Thymus (tissue), 11 donors: Measurements from ENCODE around the gene TRIM28. TPM values are rescaled to one million over a fixed set of nuclear protein-coding genes. Genes with fewer than 3 reads are reported as not detected.
A peak's percentile ranks its signal among the peaks of the same experiment; 100 is the strongest.

Experiments
- DNase-seq, 9 donors: peaks; one replicate each; pipeline ENCODE4 v3.0.0-alpha.2; 2013; ENCODE audit warnings: low spot score in 9 of 9, low read depth in 6 of 9, missing footprints in 1 of 9
- H3K27ac ChIP-seq, 2 donors: one replicate each; pipeline ENCODE4 v1.5.1; 2013; ENCODE audit warnings: control low read depth in 1 of 2, low read depth in 1 of 2, low read length in 1 of 2, mild to moderate bottlenecking in 1 of 2, moderate library complexity in 1 of 2
- H3K27me3 ChIP-seq, 2 donors: one replicate each; pipeline ENCODE4 v1.5.1; 2013; ENCODE audit warnings: low read length in 1 of 2; ENCODE audit not compliant: control insufficient read depth in 2 of 2, insufficient read depth in 1 of 2
- H3K36me3 ChIP-seq, 2 donors: one replicate each; pipeline ENCODE4 v1.5.1; 2013; ENCODE audit warnings: low read length in 1 of 2, mild to moderate bottlenecking in 1 of 2, moderate library complexity in 1 of 2; ENCODE audit not compliant: control insufficient read depth in 2 of 2, insufficient read depth in 2 of 2
- H3K4me1 ChIP-seq, 2 donors: one replicate each; pipeline ENCODE4 v1.5.1; 2013; ENCODE audit warnings: low read length in 2 of 2; ENCODE audit not compliant: control insufficient read depth in 2 of 2, insufficient read depth in 2 of 2
- H3K4me3 ChIP-seq, 2 donors: one replicate each; pipeline ENCODE4 v1.5.1; 2013; ENCODE audit warnings: low read length in 2 of 2, control low read depth in 1 of 2, mild to moderate bottlenecking in 1 of 2
- H3K9me3 ChIP-seq, 2 donors: one replicate each; pipeline ENCODE4 v1.5.1; 2013; ENCODE audit warnings: low read length in 1 of 2, mild to moderate bottlenecking in 1 of 2; ENCODE audit not compliant: control insufficient read depth in 2 of 2, insufficient read depth in 1 of 2
- WGBS: extraction: QIAGEN DNeasy Blood & Tissue Kit; methylation state at CpG from one replicate; pipeline ENCODE4 v1.1.7; 2013; 5-methylcytosine and 5-hydroxymethylcytosine counted together
- polyA plus RNA-seq: library from polyadenylated mRNA; stranded (reverse); fragments of 200-250 nt; gene quantifications from one replicate; pipeline ENCODE4 v1.2.3, GENCODE V29; 2013
- total RNA-seq: library from RNA; stranded (reverse); fragments of 120-200 nt; gene quantifications from one replicate; pipeline ENCODE4 v1.2.4, GENCODE V29; 2013
- donor health status: healthy.

The TRIM28 gene
- total and polyA plus RNA-seq, 2 donors: 220 to 333 TPM

GRCh38 chr19:58516964-58517833 is 26.7 kb upstream of the TRIM28 start:
- no peak overlapping the region for H3K4me3 ChIP-seq
- DNase-seq: no peak

GRCh38 chr19:58518256-58519086 is 25.4 kb upstream of the TRIM28 start:
- Histone ChIP-seq H3K4me1 (peaks cover 16 to 34% of the 10 kb centered on the region in 2 donors), H3K4me3 (peak overlapping the region; percentile 62 to 69), H3K27ac (peak overlapping the region; percentile 96 to 97), H3K9me3 (peaks cover 2 to 4% of the 10 kb centered on the region in 2 donors), H3K27me3 (no peaks in the 10 kb centered on the region), H3K36me3 (peaks cover 18 to 21% of the 10 kb centered on the region in 2 donors)
- 16% methylated on average over 22 of the region's 22 CpGs for WGBS
- peak in 1 of 9 donors; percentile 23 for DNase-seq

More at GRCh38 chr19:58516964-58517833, 26.7 kb upstream of the TRIM28 start:
- Histone ChIP-seq H3K27me3 (no peaks in the 10 kb centered on the region), H3K9me3 (peaks cover 2 to 4% of the 10 kb centered on the region in 2 donors), H3K36me3 (peaks cover 18 to 21% of the 10 kb centered on the region in 2 donors), H3K4me1 (peaks cover 17 to 35% of the 10 kb centered on the region in 2 donors), H3K27ac (no peak overlapping the region)
- WGBS: 97% methylated on average over 65 of the region's 65 CpGs

- peak overlapping the region; percentile 96 to 97 for H3K27ac ChIP-seq
- H3K4me1 ChIP-seq: peaks cover 12 to 30% of the 10 kb centered on the region in 2 donors
- no peaks in the 10 kb centered on the region for H3K27me3 ChIP-seq
- peaks cover 18 to 21% of the 10 kb centered on the region in 2 donors for H3K36me3 ChIP-seq
- WGBS: under 1% methylated on average over 14 of the region's 14 CpGs
- DNase-seq: peak in 4 of 9 donors; percentile 50 to 80 (median 60)
- H3K9me3 ChIP-seq: peaks cover 2 to 4% of the 10 kb centered on the region in 2 donors
- peak overlapping the region; percentile 62 to 69 for H3K4me3 ChIP-seq
Observed at GRCh38 chr19:58519087-58519354, 24.8 kb upstream of the TRIM28 start.

GRCh38 chr19:58519355-58520256 is 24.3 kb upstream of the TRIM28 start, which contains the start of gene ZBTB45:
ZBTB45 (minus strand) TSS chr19:58519810; CDS start chr19:58517673, 2,137 bp downstream.
- H3K27ac ChIP-seq: peak within 1 kb of the TSS; percentile 96 to 97
- H3K36me3 ChIP-seq: peaks cover 18 to 21% of the 10 kb centered on the region in 2 donors
- H3K9me3 ChIP-seq: peaks cover 2 to 4% of the 10 kb centered on the region in 2 donors
- H3K4me1 ChIP-seq: peaks cover 11 to 24% of the 10 kb centered on the region in 2 donors
- H3K27me3 ChIP-seq: no peaks in the 10 kb centered on the region
- WGBS: under 1% methylated on average over 87 of the region's 87 CpGs
- DNase-seq: peak; percentile 71 to 94 (median 81)
- H3K4me3 ChIP-seq: peak within 1 kb of the TSS; percentile 62 to 69

- Histone ChIP-seq H3K4me3 (peak overlapping the region; percentile 62 to 69), H3K4me1 (peaks cover 10 to 22% of the 10 kb centered on the region in 2 donors), H3K27ac (peak overlapping the region; percentile 96 to 97), H3K9me3 (peaks cover 2 to 4% of the 10 kb centered on the region in 2 donors), H3K27me3 (no peaks in the 10 kb centered on the region), H3K36me3 (peaks cover 18 to 21% of the 10 kb centered on the region in 2 donors)
- DNase-seq: no peak
- 19% methylated on average over 7 of the region's 7 CpGs for WGBS
Observed at GRCh38 chr19:58520257-58520599, 23.6 kb upstream of the TRIM28 start.

DNA sequence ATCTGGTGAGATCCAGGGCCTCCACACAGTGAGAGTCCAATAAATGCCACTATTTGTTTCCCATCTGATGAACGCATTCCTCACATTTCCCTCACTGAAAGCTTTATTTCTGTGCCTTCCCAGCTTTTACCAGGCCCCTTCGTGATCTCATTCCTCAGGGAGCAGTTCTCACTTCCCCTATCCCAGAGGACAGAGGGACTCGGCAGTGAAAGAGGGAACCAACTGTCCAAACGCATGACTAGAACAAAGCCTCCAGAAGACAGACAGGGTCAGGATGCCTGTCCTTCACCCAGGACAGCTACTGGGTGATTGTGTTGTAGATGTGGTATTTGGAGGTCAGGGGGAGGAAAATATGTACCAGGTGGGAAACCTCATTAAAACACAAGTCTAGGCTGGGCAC is 22.2 kb upstream of the TRIM28 start:
- no peak overlapping the region for H3K27ac ChIP-seq
- DNase-seq: no peak
- H3K36me3 ChIP-seq: peaks cover 6 to 10% of the 10 kb centered on the region in 2 donors
- peaks cover 2 to 4% of the 10 kb centered on the region in 2 donors for H3K9me3 ChIP-seq
- 97% methylated on average over 4 of the region's 4 CpGs for WGBS
- H3K27me3 ChIP-seq: no peaks in the 10 kb centered on the region
- H3K4me3 ChIP-seq: no peak overlapping the region
- H3K4me1 ChIP-seq: peaks cover 10 to 20% of the 10 kb centered on the region in 2 donors

DNA sequence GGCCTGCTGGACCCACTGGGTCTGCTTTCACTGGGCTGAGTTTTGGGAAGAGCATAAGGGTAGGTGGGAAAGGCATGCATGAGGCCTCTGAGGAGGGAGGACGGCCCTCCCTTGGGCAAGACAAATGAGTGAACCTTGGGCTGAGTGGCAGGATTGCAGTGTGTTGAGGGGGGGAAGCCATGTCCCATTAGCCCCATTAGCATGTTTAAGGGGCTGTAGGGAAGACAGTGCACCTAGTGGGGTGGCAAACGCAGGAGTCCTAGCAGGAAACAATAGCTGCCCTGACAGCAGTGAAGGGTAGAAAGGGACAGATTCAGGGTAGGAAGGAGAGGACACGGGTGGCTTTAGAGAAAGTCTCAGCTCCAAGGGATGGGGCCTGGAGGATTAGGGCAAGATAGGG is 21.2 kb upstream of the TRIM28 start:
- no peaks in the 10 kb centered on the region for H3K36me3 ChIP-seq
- no peak for DNase-seq
- H3K9me3 ChIP-seq: peaks cover 0 to 4% of the 10 kb centered on the region in 2 donors
- H3K27ac ChIP-seq: no peak overlapping the region
- peaks cover 10 to 20% of the 10 kb centered on the region in 2 donors for H3K4me1 ChIP-seq
- no peaks in the 10 kb centered on the region for H3K27me3 ChIP-seq
- WGBS: 98% methylated on average over 3 of the region's 3 CpGs
- H3K4me3 ChIP-seq: no peak overlapping the region

GRCh38 chr19:58529405-58529804 is 14.5 kb upstream of the TRIM28 start:
- 96% methylated on average over 3 of the region's 3 CpGs for WGBS
- no peaks in the 10 kb centered on the region for H3K4me1 ChIP-seq
- no peak overlapping the region for H3K4me3 ChIP-seq
- H3K27me3 ChIP-seq: no peaks in the 10 kb centered on the region
- no peak for DNase-seq
- no peaks in the 10 kb centered on the region for H3K9me3 ChIP-seq
- no peak overlapping the region for H3K27ac ChIP-seq
- no peaks in the 10 kb centered on the region for H3K36me3 ChIP-seq
